ENCODE results near the gene CUL4A.

Gene CUL4A

DNA sequence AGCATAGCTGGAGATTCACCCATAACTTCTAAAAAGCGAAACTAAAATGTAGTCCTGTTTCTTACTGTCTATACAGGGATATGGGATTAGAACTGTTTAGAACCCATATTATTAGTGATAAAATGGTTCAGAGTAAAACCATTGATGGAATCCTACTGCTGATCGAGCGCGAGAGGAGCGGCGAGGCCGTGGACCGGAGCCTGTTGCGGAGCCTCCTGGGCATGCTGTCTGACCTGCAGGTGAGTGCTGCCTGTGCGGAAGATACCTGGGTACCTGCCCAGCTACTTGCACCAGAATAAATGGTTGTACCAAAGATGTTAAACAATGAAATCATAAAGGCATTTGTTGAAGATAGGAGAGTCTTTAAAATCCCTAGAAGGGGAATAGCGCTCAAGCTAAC lies 23.7 kb downstream of the CUL4A start:
- no peak overlapping the region for H3K9ac ChIP-seq (ENCODE audit: low read length)
- no peaks in the 10 kb centered on the region for H3K36me3 ChIP-seq (ENCODE audit: low read length)
- H3K9me2 ChIP-seq (replicated peaks; ENCODE audit: insufficient read depth, low read length), result no peaks in the 10 kb centered on the region
- TF ChIP-seq, protein P1, sequence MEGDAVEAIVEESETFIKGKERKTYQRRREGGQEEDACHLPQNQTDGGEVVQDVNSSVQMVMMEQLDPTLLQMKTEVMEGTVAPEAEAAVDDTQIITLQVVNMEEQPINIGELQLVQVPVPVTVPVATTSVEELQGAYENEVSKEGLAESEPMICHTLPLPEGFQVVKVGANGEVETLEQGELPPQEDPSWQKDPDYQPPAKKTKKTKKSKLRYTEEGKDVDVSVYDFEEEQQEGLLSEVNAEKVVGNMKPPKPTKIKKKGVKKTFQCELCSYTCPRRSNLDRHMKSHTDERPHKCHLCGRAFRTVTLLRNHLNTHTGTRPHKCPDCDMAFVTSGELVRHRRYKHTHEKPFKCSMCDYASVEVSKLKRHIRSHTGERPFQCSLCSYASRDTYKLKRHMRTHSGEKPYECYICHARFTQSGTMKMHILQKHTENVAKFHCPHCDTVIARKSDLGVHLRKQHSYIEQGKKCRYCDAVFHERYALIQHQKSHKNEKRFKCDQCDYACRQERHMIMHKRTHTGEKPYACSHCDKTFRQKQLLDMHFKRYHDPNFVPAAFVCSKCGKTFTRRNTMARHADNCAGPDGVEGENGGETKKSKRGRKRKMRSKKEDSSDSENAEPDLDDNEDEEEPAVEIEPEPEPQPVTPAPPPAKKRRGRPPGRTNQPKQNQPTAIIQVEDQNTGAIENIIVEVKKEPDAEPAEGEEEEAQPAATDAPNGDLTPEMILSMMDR (IDR thresholded peaks at IDR 0.05; ENCODE audit: insufficient read depth, low read length, poor library complexity, severe bottlenecking), result no peak
- TF ChIP-seq EZH2phosphoT487 (conservative IDR thresholded peaks at IDR 0.05; ENCODE audit: low read length), result no peak
- H4K20me1 ChIP-seq (ENCODE audit: low read depth, low read length), result no peaks in the 10 kb centered on the region
- no peak overlapping the region for H2AFZ ChIP-seq (ENCODE audit: low read depth, low read length, severe bottlenecking)
- H3K27me3 ChIP-seq (ENCODE audit: low read length), result no peaks in the 10 kb centered on the region
- H3K9me3 ChIP-seq (ENCODE audit: insufficient read depth, low read length), result no peaks in the 10 kb centered on the region
- no peak overlapping the region for H3K4me3 ChIP-seq (ENCODE audit: insufficient read depth, low read length, poor library complexity, severe bottlenecking)
- no peaks in the 10 kb centered on the region for H3F3A ChIP-seq (ENCODE audit: insufficient read depth)
- H3K27ac ChIP-seq (ENCODE audit: low read depth, low read length), result no peak overlapping the region
- H3K4me2 ChIP-seq (ENCODE audit: low read depth, low read length, poor library complexity, severe bottlenecking), result no peak overlapping the region
- no peaks in the 10 kb centered on the region for H3K79me2 ChIP-seq (ENCODE audit: insufficient read depth, low read length)

DNA sequence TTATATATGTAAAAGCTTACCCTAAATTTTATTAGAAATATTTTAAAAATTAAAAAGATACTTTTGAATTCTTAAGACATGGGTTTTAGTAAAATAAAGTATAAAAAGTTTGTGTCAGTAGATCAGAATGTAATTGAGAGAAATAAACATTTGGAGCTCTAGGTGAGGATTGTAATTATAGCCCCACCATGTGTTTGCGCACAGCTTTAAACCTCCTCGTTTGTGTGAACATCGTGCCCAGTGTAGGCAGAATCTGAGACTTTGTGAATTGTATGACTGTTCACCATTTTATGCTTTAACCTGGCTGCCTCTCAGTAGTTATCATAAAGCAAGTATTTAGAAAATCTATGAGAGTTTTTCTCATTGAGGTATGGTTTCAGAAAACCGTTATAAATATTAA lies 29.1 kb downstream of the CUL4A start:
- Histone ChIP-seq H3K4me3 (ENCODE audit: insufficient read depth, low read length, poor library complexity, severe bottlenecking) (no peak overlapping the region), H3K27me3 (ENCODE audit: low read length) (no peaks in the 10 kb centered on the region), H3K9ac (ENCODE audit: low read length) (no peak overlapping the region), H3K9me2 (replicated peaks; ENCODE audit: insufficient read depth, low read length) (no peaks in the 10 kb centered on the region), H3K4me2 (ENCODE audit: low read depth, low read length, poor library complexity, severe bottlenecking) (no peak overlapping the region), H3K9me3 (ENCODE audit: insufficient read depth, low read length) (no peaks in the 10 kb centered on the region), H3K36me3 (ENCODE audit: low read length) (peaks cover 12% of the 10 kb centered on the region; the same call in 1 of the 2 replicates), H2AFZ (ENCODE audit: low read depth, low read length, severe bottlenecking) (no peak overlapping the region), H4K20me1 (ENCODE audit: low read depth, low read length) (no peaks in the 10 kb centered on the region), H3K79me2 (ENCODE audit: insufficient read depth, low read length) (no peaks in the 10 kb centered on the region), H3F3A (ENCODE audit: insufficient read depth) (no peaks in the 10 kb centered on the region), H3K27ac (ENCODE audit: low read depth, low read length) (no peak overlapping the region)
- TF ChIP-seq EZH2phosphoT487 (conservative IDR thresholded peaks at IDR 0.05; ENCODE audit: low read length), result no peak
- TF ChIP-seq, protein P1 (IDR thresholded peaks at IDR 0.05; ENCODE audit: insufficient read depth, low read length, poor library complexity, severe bottlenecking), result no peak

DNA sequence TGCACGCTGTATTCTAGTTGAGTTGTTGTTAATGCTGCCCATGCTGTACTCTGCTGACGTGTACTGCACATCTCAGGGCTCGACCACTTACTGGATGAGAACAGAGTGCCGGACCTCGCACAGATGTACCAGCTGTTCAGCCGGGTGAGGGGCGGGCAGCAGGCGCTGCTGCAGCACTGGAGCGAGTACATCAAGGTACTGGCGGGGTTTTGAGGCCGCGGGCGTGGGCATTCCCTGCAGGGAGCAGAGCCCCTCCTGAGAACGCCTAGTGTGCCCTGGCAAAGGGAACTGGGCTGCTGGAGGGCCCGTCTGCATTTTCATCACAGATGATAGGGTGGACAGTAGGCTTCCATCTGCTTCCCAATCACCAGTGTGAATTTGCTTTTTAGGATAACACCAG lies 29.9 kb downstream of the CUL4A start:
- no peak overlapping the region for H3K4me3 ChIP-seq (ENCODE audit: insufficient read depth, low read length, poor library complexity, severe bottlenecking)
- no peaks in the 10 kb centered on the region for H3K9me2 ChIP-seq (replicated peaks; ENCODE audit: insufficient read depth, low read length)
- no peaks in the 10 kb centered on the region for H3K79me2 ChIP-seq (ENCODE audit: insufficient read depth, low read length)
- no peaks in the 10 kb centered on the region for H3K27me3 ChIP-seq (ENCODE audit: low read length)
- TF ChIP-seq EZH2phosphoT487 (conservative IDR thresholded peaks at IDR 0.05; ENCODE audit: low read length), result no peak
- TF ChIP-seq, protein P1 (IDR thresholded peaks at IDR 0.05; ENCODE audit: insufficient read depth, low read length, poor library complexity, severe bottlenecking), result no peak
- H3K36me3 ChIP-seq (ENCODE audit: low read length), result peaks cover 15% of the 10 kb centered on the region; the same call in 1 of the 2 replicates
- H4K20me1 ChIP-seq (ENCODE audit: low read depth, low read length), result no peaks in the 10 kb centered on the region
- no peaks in the 10 kb centered on the region for H3K9me3 ChIP-seq (ENCODE audit: insufficient read depth, low read length)
- H3K27ac ChIP-seq (ENCODE audit: low read depth, low read length), result no peak overlapping the region
- H3F3A ChIP-seq (ENCODE audit: insufficient read depth), result no peaks in the 10 kb centered on the region
- H2AFZ ChIP-seq (ENCODE audit: low read depth, low read length, severe bottlenecking), result no peak overlapping the region
- H3K9ac ChIP-seq (ENCODE audit: low read length), result no peak overlapping the region
- H3K4me2 ChIP-seq (ENCODE audit: low read depth, low read length, poor library complexity, severe bottlenecking), result no peak overlapping the region

All from SU-DHL-6 (cell line).